Panc1 (cell line): ENCODE results near the gene MCF2L2. TPM values are rescaled to one million over a fixed set of nuclear protein-coding genes. Genes with fewer than 3 reads are reported as not detected.

Source experiments
- ATAC-seq: fragments of 200-7000 bp; cut with Tn5 transposase; 2 replicates; pipeline ENCODE4 v1.9.1; 2020; ENCODE audit warnings: mild to moderate bottlenecking, moderate library complexity
- BruUV-seq: library from RNA; stranded (reverse); fragments of 400-500 nt; replicated peaks from 2 replicates; lab custom pipeline; 2021; lab: Mats Ljungman, UMichigan
- CTCF ChIA-PET: fragments of 300-600 bp; sonication (Branson Sonifier 250); formaldehyde crosslinking; loops from one replicate; lab custom pipeline; 2022; ENCODE audit warnings: antibody characterized with exemption; lab: Charles Lee
- POLR2A ChIA-PET: fragments of 300-600 bp; sonication (Branson Sonifier 250); formaldehyde crosslinking; loops from one replicate; lab custom pipeline; 2022; ENCODE audit warnings: antibody characterized with exemption; lab: Charles Lee
- DNase-seq: peaks from one replicate; pipeline ENCODE4 v3.0.0-alpha.2; 2010; ENCODE audit warnings: low read depth, low spot score
- H3K27ac ChIP-seq: 2 replicates; pipeline ENCODE4 v1.5.1; 2011; ENCODE audit warnings: mild to moderate bottlenecking, low read length, inconsistent platforms
- H3K27me3 ChIP-seq: fragments of 200-500 bp; sonication (Bioruptor generic); 2 replicates; pipeline ENCODE4 v1.6.0; 2014; ENCODE audit warnings: low read length, inconsistent platforms; ENCODE audit not compliant: control insufficient read depth, insufficient read depth
- H3K36me3 ChIP-seq: fragments of 200-500 bp; sonication (Bioruptor generic); 2 replicates; pipeline ENCODE4 v1.5.1; 2014; ENCODE audit warnings: inconsistent platforms, mild to moderate bottlenecking, low read length, moderate library complexity; ENCODE audit not compliant: control insufficient read depth, insufficient read depth
- H3K4me1 ChIP-seq: 2 replicates; pipeline ENCODE4 v1.5.1; 2011; ENCODE audit warnings: inconsistent platforms, mild to moderate bottlenecking, low read length, moderate library complexity; ENCODE audit not compliant: control insufficient read depth, insufficient read depth
- H3K4me3 ChIP-seq, 2 experiments: 2 replicates each; pipeline ENCODE4 v1.5.1; 2011 to 2012; ENCODE audit warnings: low read depth in 2 of 2, low read length in 2 of 2, mild to moderate bottlenecking in 2 of 2, inconsistent platforms in 1 of 2, moderate library complexity in 1 of 2
- H3K9me3 ChIP-seq: fragments of 200-500 bp; sonication (Bioruptor generic); 2 replicates; pipeline ENCODE4 v1.5.1; 2014; ENCODE audit warnings: low read depth, mild to moderate bottlenecking, inconsistent platforms, low read length, moderate library complexity; ENCODE audit not compliant: control insufficient read depth, insufficient read depth
- POLR2AphosphoS5 ChIP-seq: IDR thresholded peaks from 2 replicates; pipeline ENCODE4 v1.6.1; 2012; ENCODE audit warnings: mild to moderate bottlenecking, low read depth, low read length, moderate library complexity
- REST ChIP-seq, 2 experiments: IDR thresholded peaks; 2 replicates each; pipeline ENCODE4 v1.6.1; 2011 to 2012; ENCODE audit warnings: low read depth in 2 of 2, control low read depth in 1 of 2, low read length in 1 of 2, mild to moderate bottlenecking in 1 of 2, moderate library complexity in 1 of 2; ENCODE audit not compliant: insufficient read depth in 1 of 2
- SIN3A ChIP-seq: IDR thresholded peaks from 2 replicates; pipeline ENCODE4 v1.6.1; 2012; ENCODE audit warnings: low read depth, mild to moderate bottlenecking, low read length, moderate library complexity, borderline replicate concordance; ENCODE audit not compliant: insufficient read depth
- TCF7L2 ChIP-seq: IDR thresholded peaks from 2 replicates; pipeline ENCODE4 v1.6.1; 2011; ENCODE audit warnings: mild to moderate bottlenecking, low read depth, low read length, inconsistent platforms
- in situ Hi-C: cut with HindIII; loops from 2 replicates; pipeline ENCODE4 v1.10.0; 2016; ENCODE audit warnings: low sequenced_read_pairs, low pct_unique_long_range_greater_than_20kb
- intact Hi-C: fragments of 100-400 bp; cut with micrococcal nuclease; formaldehyde crosslinking; loops from one replicate; pipeline ENCODE4 v1.10.0; 2022; ENCODE audit not compliant: unreplicated experiment
- total RNA-seq: library from RNA; stranded (reverse); gene quantifications from one replicate; pipeline ENCODE4 v1.2.1, GENCODE V29; 2021; ENCODE audit not compliant: unreplicated experiment
- TF ChIP-seq, protein P1 (sequence below): fragments of 450-650 bp; IDR thresholded peaks from 2 replicates; pipeline ENCODE4 v1.5.1; 2017; ENCODE audit warnings: mild to moderate bottlenecking

Gene MCF2L2
- total RNA-seq, 1 experiment from 2014 or later: 1.0 TPM

- BruUV-seq: no TSS peak
- ATAC-seq: peak; percentile 82
- Histone ChIP-seq H3K27ac (peak overlapping the region; percentile 68), H3K36me3 (no peaks in the 10 kb centered on the region), H3K4me3 (peak overlapping the region; percentile 7 to 41), H3K4me1 (peaks cover 41% of the 10 kb centered on the region), H3K9me3 (no peaks in the 10 kb centered on the region), H3K27me3 (no peaks in the 10 kb centered on the region)
- DNase-seq: no peak
- ChIA-PET CTCF (no interaction called here), POLR2A (interaction anchor here (1.1 kb wide), 1 partner anchor 9 kb away, joined by 4 read pairs; no protein-coding TSS in a partner anchor)
- TF ChIP-seq REST (IDR thresholded peaks at IDR 0.05; ENCODE audit: insufficient read depth in 1 of 2, low read depth in 2 of 2, low read length in 1 of 2): no peak
- TF ChIP-seq SIN3A: no peak
- no peak for TF ChIP-seq TCF7L2
- TF ChIP-seq, protein P1, sequence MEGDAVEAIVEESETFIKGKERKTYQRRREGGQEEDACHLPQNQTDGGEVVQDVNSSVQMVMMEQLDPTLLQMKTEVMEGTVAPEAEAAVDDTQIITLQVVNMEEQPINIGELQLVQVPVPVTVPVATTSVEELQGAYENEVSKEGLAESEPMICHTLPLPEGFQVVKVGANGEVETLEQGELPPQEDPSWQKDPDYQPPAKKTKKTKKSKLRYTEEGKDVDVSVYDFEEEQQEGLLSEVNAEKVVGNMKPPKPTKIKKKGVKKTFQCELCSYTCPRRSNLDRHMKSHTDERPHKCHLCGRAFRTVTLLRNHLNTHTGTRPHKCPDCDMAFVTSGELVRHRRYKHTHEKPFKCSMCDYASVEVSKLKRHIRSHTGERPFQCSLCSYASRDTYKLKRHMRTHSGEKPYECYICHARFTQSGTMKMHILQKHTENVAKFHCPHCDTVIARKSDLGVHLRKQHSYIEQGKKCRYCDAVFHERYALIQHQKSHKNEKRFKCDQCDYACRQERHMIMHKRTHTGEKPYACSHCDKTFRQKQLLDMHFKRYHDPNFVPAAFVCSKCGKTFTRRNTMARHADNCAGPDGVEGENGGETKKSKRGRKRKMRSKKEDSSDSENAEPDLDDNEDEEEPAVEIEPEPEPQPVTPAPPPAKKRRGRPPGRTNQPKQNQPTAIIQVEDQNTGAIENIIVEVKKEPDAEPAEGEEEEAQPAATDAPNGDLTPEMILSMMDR: no peak
- TF ChIP-seq POLR2AphosphoS5: no peak
- intact Hi-C loops (no loop called here), in situ Hi-C loops (no loop called here)
These were observed 163.2 kb downstream of the MCF2L2 start for GRCh38 chr3:183265157-183265642.

DNA sequence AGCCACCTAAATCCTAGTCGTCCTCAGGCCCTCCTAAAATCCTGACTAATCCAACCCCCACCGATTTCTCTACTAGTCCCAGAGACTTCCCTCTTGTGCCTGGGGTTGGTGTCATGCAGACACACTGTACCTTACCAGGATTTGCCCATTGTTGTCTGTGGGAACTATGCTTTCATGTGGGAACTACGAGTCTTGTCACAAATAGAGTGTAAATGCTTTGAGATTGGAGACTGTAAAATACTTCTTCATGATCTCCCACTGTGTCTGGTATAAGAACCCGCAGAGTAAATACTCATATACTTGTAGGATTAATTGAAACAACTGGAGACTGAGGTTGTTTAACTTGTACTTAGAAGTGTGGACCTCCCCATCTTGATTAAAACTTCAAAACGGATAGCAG is 164.2 kb downstream of the MCF2L2 start:
- peaks cover 47% of the 10 kb centered on the region for H3K4me1 ChIP-seq
- H3K27me3 ChIP-seq: no peaks in the 10 kb centered on the region
- TF ChIP-seq SIN3A (no peak), POLR2AphosphoS5 (no peak), REST (IDR thresholded peaks at IDR 0.05; ENCODE audit: insufficient read depth in 1 of 2, low read depth in 2 of 2, low read length in 1 of 2) (no peak), TCF7L2 (no peak)
- TF ChIP-seq, protein P1: no peak
- peak; percentile 22; the same call in 1 of the 2 replicates for ATAC-seq
- no peak for DNase-seq
- H3K27ac ChIP-seq: peak overlapping the region; percentile 68
- H3K4me3 ChIP-seq: no peak overlapping the region
- H3K36me3 ChIP-seq: no peaks in the 10 kb centered on the region
- POLR2A ChIA-PET: no interaction called here
- intact Hi-C loops (no loop called here), in situ Hi-C loops (no loop called here)
- CTCF ChIA-PET: no interaction called here
- H3K9me3 ChIP-seq: no peaks in the 10 kb centered on the region
- BruUV-seq: no TSS peak
